HepG2 (cell line): ENCODE data around the gene SOX21. TPM values are rescaled to one million over a fixed set of nuclear protein-coding genes. Genes with fewer than 3 reads are reported as not detected.

Experiments
- ATAC-seq: fragments of 200-7000 bp; cut with Tn5 transposase; 3 replicates; pipeline ENCODE4 v1.9.1; 2020; ENCODE audit warnings: mild to moderate bottlenecking, moderate library complexity
- BruUV-seq: library from RNA; stranded (reverse); fragments of 400-500 nt; replicated peaks from 2 replicates; lab custom pipeline; 2021; lab: Mats Ljungman, UMichigan
- CTCF ChIA-PET: fragments of 300-600 bp; formaldehyde crosslinking; extraction: SDS; loops from one replicate; lab custom pipeline; 2021; ENCODE audit warnings: low total read pairs, inconsistent platforms, low intra/inter-chr PET ratio; lab: Yijun Ruan, JAX
- POLR2A ChIA-PET: fragments of 350-600 bp; sonication (Branson Sonifier 250); formaldehyde crosslinking; loops from one replicate; lab custom pipeline; 2020; ENCODE audit warnings: antibody characterized with exemption, inconsistent platforms; lab: Yijun Ruan, JAX
- DNase-seq: peaks from one replicate; pipeline ENCODE4 v3.0.0-alpha.2; 2015; ENCODE audit warnings: low spot score
- FAIRE-seq: peaks from 3 replicates; lab custom pipeline; 2011; peaks lifted over from hg19 to GRCh38; lab: Jason Lieb, UNC
- H2AFZ ChIP-seq: one replicate; pipeline ENCODE4 v1.6.1; 2011; ENCODE audit warnings: low read length, inconsistent platforms
- H3K27ac ChIP-seq: fragments of 300-600 bp; 3 replicates; pipeline ENCODE4 v1.8.0; 2011; ENCODE audit warnings: mixed run types, mild to moderate bottlenecking, mixed read lengths, low read length, inconsistent platforms; ENCODE audit not compliant: insufficient read depth; ENCODE audit errors: extremely low read length
- H3K27me3 ChIP-seq, 2 experiments: fragments of 200-600 bp in 1 of 2; 2 replicates in 1 of 2; 3 replicates in 1 of 2; pipeline versions ENCODE4 v1.6.0 to v1.8.0; 2011; ENCODE audit warnings: low read length in 2 of 2, mild to moderate bottlenecking in 2 of 2, moderate library complexity in 2 of 2, inconsistent platforms in 1 of 2; ENCODE audit not compliant: insufficient read depth in 2 of 2, control insufficient read depth in 1 of 2
- H3K36me3 ChIP-seq, 2 experiments: fragments of 200-600 bp in 1 of 2; replicated peaks in 1 of 2; 2 replicates in 1 of 2; 3 replicates in 1 of 2; pipeline versions ENCODE4 v1.5.1 to v1.8.0; 2011; ENCODE audit warnings: low read length in 2 of 2, inconsistent platforms in 1 of 2; ENCODE audit not compliant: insufficient read depth in 2 of 2, control insufficient read depth in 1 of 2
- H3K4me1 ChIP-seq: 2 replicates; pipeline ENCODE4 v1.5.1; 2012; ENCODE audit warnings: low read length, inconsistent platforms; ENCODE audit not compliant: insufficient read depth
- H3K4me2 ChIP-seq: 2 replicates; pipeline ENCODE4 v1.6.0; 2011; ENCODE audit warnings: low read depth, low read length, inconsistent platforms
- H3K4me3 ChIP-seq, 3 experiments: fragments of 200-600 bp in 1 of 3; sonication (generic), shearing (Covaris generic) in 1 of 3; replicated peaks in 1 of 3; 2 replicates each; pipeline ENCODE4 v1.5.1; 2011 to 2016; ENCODE audit warnings: low read length in 3 of 3, inconsistent platforms in 2 of 3, low read depth in 2 of 3, mild to moderate bottlenecking in 2 of 3, control low read depth in 1 of 3, mixed read lengths in 1 of 3; ENCODE audit not compliant: insufficient read depth in 1 of 3
- H3K79me2 ChIP-seq: one replicate; pipeline ENCODE4 v1.6.1; 2011; ENCODE audit warnings: low read length, inconsistent platforms; ENCODE audit not compliant: insufficient read depth
- H3K9ac ChIP-seq: 2 replicates; pipeline ENCODE4 v1.6.0; 2011; ENCODE audit warnings: mild to moderate bottlenecking, low read depth, low read length, inconsistent platforms; ENCODE audit not compliant: insufficient read depth
- H3K9me3 ChIP-seq: 2 replicates; pipeline ENCODE4 v1.5.1; 2012; ENCODE audit warnings: mild to moderate bottlenecking, low read length
- H4K20me1 ChIP-seq: 2 replicates; pipeline ENCODE4 v1.6.0; 2011; ENCODE audit warnings: inconsistent platforms, mild to moderate bottlenecking, low read length, moderate library complexity; ENCODE audit not compliant: insufficient read depth
- BRF2 ChIP-seq: sonication (generic); formaldehyde crosslinking; IDR thresholded peaks from 2 replicates; pipeline ENCODE4 v1.8.1; 2022; ENCODE audit warnings: mild to moderate bottlenecking, missing genetic modification reagents
- DMAP1 ChIP-seq: IDR thresholded peaks from 2 replicates; pipeline ENCODE4 v1.6.1; 2016
- HNRNPH1 ChIP-seq: fragments of 200-400 bp; formaldehyde crosslinking; optimal IDR thresholded peaks from 2 replicates; pipeline ENCODE3; 2017; ENCODE audit warnings: mild to moderate bottlenecking, low read depth, low read length
- PCBP2 ChIP-seq: fragments of 200-400 bp; formaldehyde crosslinking; optimal IDR thresholded peaks from 2 replicates; pipeline ENCODE3; 2018; ENCODE audit warnings: low read length, low read depth; ENCODE audit not compliant: poor library complexity, severe bottlenecking
- RARG ChIP-seq: sonication (generic); formaldehyde crosslinking; IDR thresholded peaks from 2 replicates; pipeline ENCODE4 v1.4.0; 2020; ENCODE audit warnings: low read depth, mild to moderate bottlenecking, missing genetic modification reagents
- SAFB2 ChIP-seq: sonication (generic); formaldehyde crosslinking; IDR thresholded peaks from 2 replicates; pipeline ENCODE4 v1.5.1; 2020; ENCODE audit warnings: missing genetic modification reagents, low read depth, mild to moderate bottlenecking, borderline replicate concordance
- SRSF4 ChIP-seq: fragments of 200-400 bp; formaldehyde crosslinking; IDR thresholded peaks from one replicate; pipeline ENCODE4 v1.6.1; 2018; ENCODE audit warnings: mild to moderate bottlenecking, low read depth, low read length, moderate library complexity; ENCODE audit not compliant: poor library complexity, severe bottlenecking
- SRY ChIP-seq: sonication (generic); formaldehyde crosslinking; IDR thresholded peaks from 2 replicates; pipeline ENCODE4 v1.8.0; 2022; ENCODE audit warnings: mild to moderate bottlenecking, missing genetic modification reagents
- STAG1 ChIP-seq: sonication (generic); formaldehyde crosslinking; IDR thresholded peaks from 2 replicates; pipeline ENCODE4 v1.4.0; 2020; ENCODE audit warnings: missing genetic modification reagents
- ZBTB43 ChIP-seq: sonication (generic); formaldehyde crosslinking; conservative IDR thresholded peaks from 2 replicates; pipeline ENCODE4 v1.4.0; 2020; ENCODE audit warnings: missing genetic modification reagents
- ZEB1 ChIP-seq: IDR thresholded peaks from 2 replicates; pipeline ENCODE4 v1.6.1; 2012; ENCODE audit warnings: mild to moderate bottlenecking, low read depth, inconsistent platforms; ENCODE audit not compliant: insufficient replicate concordance
- ZNF501 ChIP-seq: sonication (generic); formaldehyde crosslinking; IDR thresholded peaks from 2 replicates; pipeline ENCODE4 v1.5.1; 2020; ENCODE audit warnings: mild to moderate bottlenecking, moderate library complexity, missing genetic modification reagents
- ZNF674 ChIP-seq: sonication (generic); formaldehyde crosslinking; IDR thresholded peaks from 2 replicates; pipeline ENCODE4 v1.5.0; 2020; ENCODE audit warnings: low read depth, mild to moderate bottlenecking, missing genetic modification reagents
- WGBS: methylation state at CpG from one replicate; pipeline ENCODE4 v1.1.6; 2017; ENCODE audit warnings: low lambda C conversion rate; 5-methylcytosine and 5-hydroxymethylcytosine counted together
- in situ Hi-C: cut with HindIII; loops from 2 replicates; pipeline ENCODE4 v1.10.0; 2017; ENCODE audit warnings: low pct_unique_long_range_greater_than_20kb; ENCODE audit not compliant: extremely low pct_ligation_motif_present
- intact Hi-C: fragments of 100-400 bp; cut with micrococcal nuclease; formaldehyde crosslinking; loops from one replicate; pipeline ENCODE4 v1.10.0; 2022; ENCODE audit not compliant: unreplicated experiment
- polyA plus RNA-seq, 8 experiments: library from polyadenylated mRNA; depleted of rRNA in 3 of 8; stranded (reverse) in 7 of 8; unstranded in 1 of 8; fragments of >200 nt; fragmentation: Illumina TruSeq in 4 of 8; extraction: Trizol in 4 of 8; gene quantifications; 2 replicates each; pipeline versions ENCODE4 v1.2.1 to v1.2.3, GENCODE V29; 2011 to 2016; ENCODE audit warnings: low read depth in 4 of 8, missing spikeins in 1 of 8, mixed read lengths in 1 of 8; ENCODE audit not compliant: insufficient read depth in 1 of 8
- total RNA-seq, 5 experiments: library from RNA; depleted of rRNA; stranded (reverse); fragments of >200 nt; fragmentation: Illumina TruSeq; extraction: Trizol; gene quantifications; 2 replicates each; pipeline ENCODE4 v1.2.3, GENCODE V29; 2016; ENCODE audit warnings: low read depth in 1 of 5
- TF ChIP-seq, protein P1 (sequence below): sonication (generic); formaldehyde crosslinking; IDR thresholded peaks from 2 replicates; pipeline ENCODE4 v1.5.1; 2020; ENCODE audit warnings: mild to moderate bottlenecking, missing genetic modification reagents

Gene SOX21
- total and polyA plus RNA-seq, 2 of the 13 experiments (the other 11 are each of a cell fraction or from before 2014, with no cell fraction given): not detected

DNA sequence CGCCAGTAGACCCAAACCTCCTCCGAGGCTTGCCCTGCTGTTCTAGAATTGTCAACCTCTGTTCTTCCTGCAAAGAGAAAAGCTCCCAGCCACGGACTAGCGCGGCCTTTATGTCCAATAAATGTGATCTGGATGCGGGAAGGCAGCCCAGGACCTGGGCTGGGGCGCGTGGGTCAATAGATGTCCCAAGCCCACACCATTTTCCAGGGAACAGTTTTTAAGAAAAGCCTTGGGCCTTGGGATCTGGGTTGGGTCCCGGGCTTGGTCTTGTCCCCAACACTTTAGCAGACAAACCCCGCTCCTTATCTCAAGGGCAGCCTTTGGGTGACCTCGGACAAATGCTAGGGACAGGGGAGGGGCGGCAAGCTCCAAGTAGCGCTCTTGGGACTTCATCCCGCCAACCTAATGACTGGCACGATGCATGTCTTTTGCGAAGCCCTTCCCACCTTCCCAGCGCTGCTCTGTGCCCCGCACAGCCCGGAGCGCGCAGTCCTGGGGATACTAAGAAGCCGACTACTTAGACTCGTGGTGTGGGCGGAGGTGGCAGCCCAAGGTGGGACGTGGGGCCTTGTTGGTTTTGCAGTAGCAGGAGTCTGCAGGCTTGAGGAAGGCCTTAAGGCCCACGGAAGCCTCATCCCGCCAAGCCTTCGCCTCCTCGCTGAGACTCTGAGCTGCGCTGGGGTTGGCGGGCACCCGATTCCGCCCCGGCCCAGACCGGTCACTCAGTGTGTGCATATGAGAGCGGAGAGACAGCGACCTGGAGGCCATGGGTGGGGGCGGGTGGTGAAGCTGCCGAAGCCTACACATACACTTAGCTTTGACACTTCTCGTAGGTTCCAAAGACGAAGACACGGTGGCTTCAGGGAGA is 10.8 kb downstream of the SOX21 start:
- Histone ChIP-seq H4K20me1 (no peaks in the 10 kb centered on the region), H3K27ac (no peak overlapping the region), H3K79me2 (no peaks in the 10 kb centered on the region), H3K36me3 (no peaks in the 10 kb centered on the region), H3K9ac (no peak overlapping the region), H2AFZ (no peak overlapping the region), H3K9me3 (no peaks in the 10 kb centered on the region), H3K4me1 (no peaks in the 10 kb centered on the region), H3K4me2 (no peak overlapping the region), H3K27me3 (peaks cover 16 to 69% of the 10 kb centered on the region in 2 experiments), H3K4me3 (no peak overlapping the region)
- in situ Hi-C loops: no loop called here
- FAIRE-seq (no peak), ATAC-seq (no peak), DNase-seq (no peak)
- CTCF ChIA-PET: no interaction called here
- intact Hi-C loops: no loop called here
- no TSS peak for BruUV-seq
- 45% methylated on average over 15 of the region's 42 CpGs for WGBS
- POLR2A ChIA-PET: no interaction called here
- TF ChIP-seq SRY (CRISPR knock-in tag) (no peak), ZNF674 (CRISPR knock-in tag) (no peak), DMAP1 (no peak), HNRNPH1 (no peak), SAFB2 (no peak), ZEB1 (no peak), BRF2 (CRISPR knock-in tag) (no peak), STAG1 (CRISPR knock-in tag) (no peak), PCBP2 (no peak), ZBTB43 (no peak), ZNF501 (CRISPR knock-in tag) (no peak), RARG (CRISPR knock-in tag) (no peak), SRSF4 (no peak)
- TF ChIP-seq, protein P1, sequence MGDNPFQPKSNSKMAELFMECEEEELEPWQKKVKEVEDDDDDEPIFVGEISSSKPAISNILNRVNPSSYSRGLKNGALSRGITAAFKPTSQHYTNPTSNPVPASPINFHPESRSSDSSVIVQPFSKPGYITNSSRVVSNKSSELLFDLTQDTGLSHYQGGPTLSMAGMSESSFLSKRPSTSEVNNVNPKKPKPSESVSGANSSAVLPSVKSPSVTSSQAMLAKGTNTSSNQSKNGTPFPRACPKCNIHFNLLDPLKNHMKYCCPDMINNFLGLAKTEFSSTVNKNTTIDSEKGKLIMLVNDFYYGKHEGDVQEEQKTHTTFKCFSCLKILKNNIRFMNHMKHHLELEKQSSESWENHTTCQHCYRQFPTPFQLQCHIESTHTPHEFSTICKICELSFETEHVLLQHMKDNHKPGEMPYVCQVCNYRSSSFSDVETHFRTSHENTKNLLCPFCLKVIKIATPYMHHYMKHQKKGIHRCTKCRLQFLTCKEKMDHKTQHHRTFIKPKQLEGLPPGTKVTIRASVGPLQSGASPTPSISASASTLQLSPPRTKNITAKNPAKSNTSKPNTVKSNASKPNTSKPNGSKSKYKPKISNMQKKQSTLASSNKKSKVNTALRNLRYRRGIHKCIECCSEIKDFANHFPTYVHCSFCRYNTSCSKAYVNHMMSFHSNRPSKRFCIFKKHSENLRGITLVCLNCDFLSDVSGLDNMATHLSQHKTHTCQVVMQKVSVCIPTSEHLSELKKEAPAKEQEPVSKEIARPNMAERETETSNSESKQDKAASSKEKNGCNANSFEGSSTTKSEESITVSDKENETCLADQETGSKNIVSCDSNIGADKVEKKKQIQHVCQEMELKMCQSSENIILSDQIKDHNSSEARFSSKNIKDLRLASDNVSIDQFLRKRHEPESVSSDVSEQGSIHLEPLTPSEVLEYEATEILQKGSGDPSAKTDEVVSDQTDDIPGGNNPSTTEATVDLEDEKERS (CRISPR knock-in tag): no peak
